Kidney tubule cell (primary cell): ENCODE measurements around the gene PTPN6.

Source experiments
- DNase-seq: peaks from one replicate; pipeline ENCODE4 v3.0.0-alpha.2; 2018; ENCODE audit warnings: low spot score

PTPN6 gene

GRCh38 chr12:6970096-6970527, 19.0 kb downstream of the PTPN6 start:
- no peak for DNase-seq

GRCh38 chr12:6974180-6974579, 23.0 kb downstream of the PTPN6 start:
- no peak for DNase-seq

- no peak for DNase-seq
Measured at GRCh38 chr12:6975297-6976032, 24.3 kb downstream of the PTPN6 start.

GRCh38 chr12:6977653-6978052, 26.5 kb downstream of the PTPN6 start:
- DNase-seq, result no peak

GRCh38 chr12:6978188-6978587, 27.0 kb downstream of the PTPN6 start:
- no peak for DNase-seq

GRCh38 chr12:6978611-6979011, 27.5 kb downstream of the PTPN6 start:
- DNase-seq, result no peak

GRCh38 chr12:6979021-6979420, 27.9 kb downstream of the PTPN6 start:
- DNase-seq, result no peak

- DNase-seq, result no peak
Measured at GRCh38 chr12:6979453-6979852, 28.3 kb downstream of the PTPN6 start.

GRCh38 chr12:6980075-6980474, 28.9 kb downstream of the PTPN6 start:
- DNase-seq, result no peak

GRCh38 chr12:6980740-6981139, 29.6 kb downstream of the PTPN6 start:
- DNase-seq, result peak; percentile 27

- no peak for DNase-seq
Measured at GRCh38 chr12:6981152-6982052, 30.2 kb downstream of the PTPN6 start.

- no peak for DNase-seq
Measured at GRCh38 chr12:6982532-6982931, 31.4 kb downstream of the PTPN6 start.

GRCh38 chr12:6987956-6988553, 36.9 kb downstream of the PTPN6 start:
- no peak for DNase-seq

- peak; percentile 59 for DNase-seq
Measured at GRCh38 chr12:6996040-6996441, 44.9 kb downstream of the PTPN6 start.

GRCh38 chr12:6998715-6999451, 47.7 kb downstream of the PTPN6 start:
- peak; percentile 80 for DNase-seq

GRCh38 chr12:7001921-7002591, 50.9 kb downstream of the PTPN6 start:
- no peak for DNase-seq

- no peak for DNase-seq
Measured at GRCh38 chr12:7004287-7004803, 53.2 kb downstream of the PTPN6 start.

- no peak for DNase-seq
Measured at GRCh38 chr12:7004840-7005239, 53.7 kb downstream of the PTPN6 start.

GRCh38 chr12:7005311-7005710, 54.2 kb downstream of the PTPN6 start:
- DNase-seq, result no peak

GRCh38 chr12:7006639-7007038, 55.5 kb downstream of the PTPN6 start:
- DNase-seq, result no peak

- no peak for DNase-seq
Measured at GRCh38 chr12:7008864-7009263, 57.7 kb downstream of the PTPN6 start.
